H1 (cell line): ENCODE measurements around the gene ILF2. TPM values are rescaled to one million over a fixed set of nuclear protein-coding genes. Genes with fewer than 3 reads are reported as not detected.
A peak's percentile ranks its signal among the peaks of the same experiment; 100 is the strongest.
"Not testable (repeated sequence)": the region's sequence is repeated elsewhere in the genome, so short reads cannot be mapped to it uniquely, and the experiment has no call there.

ENCODE experiments used
- CTCF ChIA-PET: fragments of 300-600 bp; sonication (Branson Sonifier 250); formaldehyde crosslinking; loops from one replicate; lab custom pipeline; 2021; ENCODE audit not compliant: partially characterized antibody; lab: Charles Lee
- POLR2A ChIA-PET: fragments of 300-600 bp; sonication (Branson Sonifier 250); formaldehyde crosslinking; loops from one replicate; lab custom pipeline; 2021; ENCODE audit warnings: inconsistent platforms; ENCODE audit not compliant: partially characterized antibody; lab: Charles Lee
- DNase-seq, 2 experiments: peaks; one replicate each; pipeline versions ENCODE4 v3.0.0 to v3.0.0-alpha.2; 2010 to 2022; ENCODE audit warnings: low spot score in 2 of 2, low read depth in 1 of 2, mixed read lengths in 1 of 2
- FAIRE-seq: peaks from 2 replicates; lab custom pipeline; 2011; peaks lifted over from hg19 to GRCh38; lab: Jason Lieb, UNC
- H2AFZ ChIP-seq: 2 replicates; pipeline ENCODE4 v1.8.1; 2012; ENCODE audit warnings: low read length, inconsistent platforms
- H2AK5ac ChIP-seq: 2 replicates; pipeline ENCODE4 v1.6.1; 2013; ENCODE audit warnings: low read depth, low read length
- H2BK120ac ChIP-seq: replicated peaks from 2 replicates; pipeline ENCODE3; 2013; ENCODE audit warnings: low read depth, low read length, inconsistent platforms
- H2BK12ac ChIP-seq: 2 replicates; pipeline ENCODE4 v1.6.1; 2013; ENCODE audit warnings: low read depth, low read length
- H2BK15ac ChIP-seq: 2 replicates; pipeline ENCODE4 v1.6.1; 2013; ENCODE audit warnings: low read length
- H2BK20ac ChIP-seq: 2 replicates; pipeline ENCODE4 v1.6.1; 2013; ENCODE audit warnings: low read length
- H2BK5ac ChIP-seq: 2 replicates; pipeline ENCODE4 v1.6.1; 2013; ENCODE audit warnings: low read depth, low read length
- H3K14ac ChIP-seq: 2 replicates; pipeline ENCODE4 v1.6.1; 2013; ENCODE audit warnings: inconsistent platforms; ENCODE audit not compliant: insufficient read length
- H3K18ac ChIP-seq: 2 replicates; pipeline ENCODE4 v1.6.1; 2013; ENCODE audit warnings: low read length; ENCODE audit errors: extremely low read depth
- H3K23ac ChIP-seq: 2 replicates; pipeline ENCODE4 v1.6.1; 2013; ENCODE audit warnings: inconsistent platforms; ENCODE audit not compliant: insufficient read length
- H3K23me2 ChIP-seq: 2 replicates; pipeline ENCODE4 v1.6.1; 2013; ENCODE audit warnings: low read depth, low read length
- H3K27ac ChIP-seq: 2 replicates; pipeline ENCODE4 v1.6.1; 2011; ENCODE audit warnings: low read depth, low read length, inconsistent platforms
- H3K27me3 ChIP-seq, 4 experiments: replicated peaks in 1 of 4; 1 replicate in 1 of 4; 2 replicates in 3 of 4; pipeline versions ENCODE4 v1.6.1 to v1.8.1; 2011 to 2013; ENCODE audit warnings: low read length in 3 of 4, mild to moderate bottlenecking in 3 of 4, inconsistent platforms in 2 of 4, mixed read lengths in 2 of 4, moderate library complexity in 1 of 4; ENCODE audit not compliant: control insufficient read depth in 3 of 4, insufficient read depth in 3 of 4; ENCODE audit errors: extremely low read depth in 1 of 4
- H3K36me3 ChIP-seq, 4 experiments: 2 replicates each; pipeline versions ENCODE4 v1.6.1 to v1.8.1; 2011 to 2013; ENCODE audit warnings: mild to moderate bottlenecking in 4 of 4, low read length in 3 of 4, moderate library complexity in 2 of 4, control low read depth in 1 of 4, inconsistent platforms in 1 of 4; ENCODE audit not compliant: insufficient read depth in 4 of 4, control insufficient read depth in 2 of 4
- H3K4ac ChIP-seq: replicated peaks from 2 replicates; pipeline ENCODE3; 2013; ENCODE audit warnings: low read length, low read depth, mixed read lengths, inconsistent platforms; ENCODE audit not compliant: insufficient read length
- H3K4me1 ChIP-seq, 4 experiments: replicated peaks in 1 of 4; 1 replicate in 1 of 4; 2 replicates in 3 of 4; pipeline versions ENCODE4 v1.6.1 to v1.8.1; 2011 to 2013; ENCODE audit warnings: low read length in 3 of 4, inconsistent platforms in 2 of 4, mixed read lengths in 1 of 4; ENCODE audit not compliant: insufficient read depth in 4 of 4, control insufficient read depth in 3 of 4
- H3K4me2 ChIP-seq, 2 experiments: 2 replicates each; pipeline versions ENCODE4 v1.6.1 to v1.8.1; 2011 to 2013; ENCODE audit warnings: low read depth in 2 of 2, low read length in 2 of 2, control low read depth in 1 of 2, inconsistent platforms in 1 of 2, mild to moderate bottlenecking in 1 of 2; ENCODE audit not compliant: insufficient read depth in 1 of 2
- H3K4me3 ChIP-seq, 4 experiments: fragments of 200-600, 300-600 bp in 1 of 4; sonication (generic), shearing (Covaris generic), sonication (Bioruptor Twin) in 1 of 4; 2 replicates each; pipeline versions ENCODE4 v1.5.1 to v1.8.1; 2011 to 2016; ENCODE audit warnings: low read length in 4 of 4, low read depth in 3 of 4, control low read depth in 2 of 4, inconsistent platforms in 2 of 4, mild to moderate bottlenecking in 2 of 4, mixed read lengths in 1 of 4, moderate library complexity in 1 of 4; ENCODE audit not compliant: insufficient read depth in 2 of 4; ENCODE audit errors: extremely low read depth in 1 of 4
- H3K56ac ChIP-seq: replicated peaks from 2 replicates; pipeline ENCODE3; 2013; ENCODE audit warnings: low read depth, mild to moderate bottlenecking, mixed read lengths, low read length, inconsistent platforms; ENCODE audit not compliant: insufficient read length
- H3K79me1 ChIP-seq: 2 replicates; pipeline ENCODE4 v1.6.1; 2013; ENCODE audit warnings: low read depth, low read length, control low read depth
- H3K79me2 ChIP-seq, 2 experiments: 2 replicates each; pipeline versions ENCODE4 v1.6.1 to v1.8.1; 2012 to 2013; ENCODE audit warnings: low read length in 2 of 2, mild to moderate bottlenecking in 2 of 2, inconsistent platforms in 1 of 2; ENCODE audit not compliant: insufficient read depth in 2 of 2, control insufficient read depth in 1 of 2
- H3K9ac ChIP-seq, 4 experiments: replicated peaks in 1 of 4; 1 replicate in 1 of 4; 2 replicates in 3 of 4; pipeline versions ENCODE4 v1.6.1 to v1.8.1; 2011 to 2013; ENCODE audit warnings: low read depth in 3 of 4, low read length in 3 of 4, control low read depth in 2 of 4, mild to moderate bottlenecking in 2 of 4, moderate library complexity in 2 of 4, inconsistent platforms in 1 of 4; ENCODE audit errors: extremely low read depth in 1 of 4
- H3K9me3 ChIP-seq, 2 experiments: 2 replicates each; pipeline versions ENCODE4 v1.6.1 to v1.8.1; 2012 to 2013; ENCODE audit warnings: mild to moderate bottlenecking in 2 of 2, moderate library complexity in 2 of 2, control low read depth in 1 of 2, inconsistent platforms in 1 of 2, low read depth in 1 of 2, low read length in 1 of 2, mixed read lengths in 1 of 2; ENCODE audit not compliant: insufficient read depth in 2 of 2
- H4K20me1 ChIP-seq, 2 experiments: replicated peaks in 1 of 2; 2 replicates each; pipeline versions ENCODE3 to v1.8.1; 2011 to 2013; ENCODE audit warnings: inconsistent platforms in 2 of 2, low read length in 2 of 2, mild to moderate bottlenecking in 1 of 2; ENCODE audit not compliant: insufficient read depth in 2 of 2, control insufficient read depth in 1 of 2
- H4K5ac ChIP-seq: 2 replicates; pipeline ENCODE4 v1.6.1; 2013; ENCODE audit warnings: low read length, low read depth, mixed read lengths, inconsistent platforms; ENCODE audit not compliant: insufficient read length
- H4K8ac ChIP-seq: 2 replicates; pipeline ENCODE4 v1.8.0; 2013; ENCODE audit warnings: mild to moderate bottlenecking, moderate library complexity, low read length, inconsistent platforms; ENCODE audit not compliant: insufficient read depth; ENCODE audit errors: extremely low read depth
- H4K91ac ChIP-seq: replicated peaks from 2 replicates; pipeline ENCODE3; 2013; ENCODE audit warnings: low read length, mixed read lengths, inconsistent platforms; ENCODE audit not compliant: insufficient read length
- RBBP5 ChIP-seq: IDR thresholded peaks from 2 replicates; pipeline ENCODE4 v1.7.1; 2012; ENCODE audit warnings: low read depth, mild to moderate bottlenecking, inconsistent platforms, low read length, moderate library complexity, borderline replicate concordance
- WGBS, 2 experiments: shearing (Covaris generic) in 1 of 2; methylation state at CpG; one replicate each; pipeline versions ENCODE4 v1.1.6 to v1.1.7; 2013 to 2015; ENCODE audit warnings: low lambda C conversion rate in 2 of 2, mixed read lengths in 2 of 2, inconsistent platforms in 1 of 2, low coverage in 1 of 2, missing lambda C conversion rate in 1 of 2; ENCODE audit not compliant: insufficient replicate concordance in 2 of 2, insufficient coverage in 1 of 2, insufficient read length in 1 of 2; ENCODE audit errors: extremely low coverage in 1 of 2, missing lambda C conversion rate in 1 of 2; 5-methylcytosine and 5-hydroxymethylcytosine counted together
- polyA plus RNA-seq, 7 experiments: library from polyadenylated mRNA; depleted of rRNA in 3 of 7; stranded (reverse) in 5 of 7; unstranded in 2 of 7; fragments of >200 nt in 5 of 7; fragments of 200-250 nt in 2 of 7; gene quantifications; 1 replicate in 5 of 7; 2 replicates in 1 of 7; 4 replicates in 1 of 7; pipeline versions ENCODE4 v1.2.1 to v1.2.3, GENCODE V29; 2011 to 2013; ENCODE audit warnings: missing spikeins in 2 of 7, mixed read lengths in 2 of 7
- total RNA-seq: library from RNA; stranded (reverse); fragmentation: NEBNext Ultra II Directional; extraction: Animal tissue kit (Norgen Biotek cat#: 25700); gene quantifications from 2 replicates; pipeline ENCODE4 v1.2.1, GENCODE V29; 2021

ILF2 gene
- total and polyA plus RNA-seq, 2 of the 8 experiments (the other 6 are each of a cell fraction or from before 2014, with no cell fraction given) = 389 to 474 TPM

DNA sequence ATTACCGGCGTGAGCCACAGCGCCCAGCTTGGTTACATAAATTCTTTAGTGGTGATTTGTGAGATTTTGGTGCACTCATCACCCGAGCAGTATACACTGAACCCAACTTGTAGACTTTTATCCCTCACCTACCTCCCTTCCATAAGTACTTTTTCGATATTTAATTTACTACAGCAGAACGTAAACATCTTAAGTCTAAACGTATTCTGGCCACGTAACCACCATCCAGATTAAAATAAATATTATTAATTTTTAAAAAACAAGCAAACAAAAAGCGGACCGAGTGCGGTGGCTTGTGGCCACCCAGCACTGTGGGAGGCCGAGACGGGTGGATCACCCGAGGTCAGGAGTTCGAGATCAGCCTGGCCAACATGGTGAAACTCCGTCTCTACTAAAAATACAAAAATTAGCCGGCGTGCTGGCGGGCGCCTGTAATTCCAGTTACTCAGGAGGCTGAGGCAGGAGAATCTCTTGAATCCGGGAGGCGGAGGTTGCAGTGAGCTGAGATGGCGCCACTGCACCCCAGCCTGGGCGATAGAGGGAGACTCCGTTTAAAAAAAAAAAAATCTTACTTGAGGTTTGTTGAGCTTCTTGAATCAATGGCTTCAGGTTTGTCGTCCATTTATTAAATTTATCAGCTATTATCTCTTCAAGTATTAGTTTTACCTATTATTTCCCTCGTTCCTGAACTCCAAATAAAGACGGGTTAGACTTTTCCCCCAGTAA, 998 bp upstream of the ILF2 start:
- not testable (repeated sequence) for H4K5ac ChIP-seq, H2BK12ac ChIP-seq, H3K23ac ChIP-seq, H2BK15ac ChIP-seq, H4K91ac ChIP-seq, H3K27me3 ChIP-seq, H3K4me1 ChIP-seq, H2BK120ac ChIP-seq, H3K79me1 ChIP-seq, H3K18ac ChIP-seq, H3K9me3 ChIP-seq, H4K20me1 ChIP-seq, H3K14ac ChIP-seq, H3K23me2 ChIP-seq, FAIRE-seq, H2BK20ac ChIP-seq, H2AK5ac ChIP-seq, H3K4ac ChIP-seq
- peaks cover 22 to 30% (median 29%) of the 10 kb centered on the region in 4 experiments for H3K36me3 ChIP-seq
- ChIA-PET POLR2A (interaction anchor here (0.6 to 19.8 kb wide), 15 partner anchors 11 to 1757 kb away, joined by 3 to 343 read pairs (median 5); partner anchors contain the start of genes CHTOP, CREB3L4, INTS3 and RPS27), CTCF (interaction anchor here (0.6 to 11.7 kb wide), 15 partner anchors 26 to 145 kb away, joined by 3 to 172 read pairs (median 5); partner anchors contain the start of gene S100A13)
- peak overlapping the region in 3 of 4 experiments; percentile 20 to 81 (median 66); a peak in 6 of 7 replicates for H3K9ac ChIP-seq
- peak overlapping the region; percentile 60 for H3K27ac ChIP-seq
- H3K4me2 ChIP-seq = peak overlapping the region; percentile 58 to 84; a peak in 3 of 4 replicates
- peak in 1 of 2 experiments; percentile 61 for DNase-seq
- TF ChIP-seq RBBP5 = 0 out of 2 replicates have a peak, but pooled peaks have one; percentile 83
- H3K4me3 ChIP-seq = peak overlapping the region; percentile 54 to 84 (median 75)
- H3K79me2 ChIP-seq = peaks cover 11 to 32% of the 10 kb centered on the region in 2 experiments
- H2BK5ac ChIP-seq = peak overlapping the region; percentile 86
- WGBS, 2 experiments = 15% methylated on average over 28 of the region's 28 CpGs; no CpG with 5 or more reads in 1 of the 2 experiments
- H4K8ac ChIP-seq = peak overlapping the region; percentile 38; the same call in 1 of the 2 replicates
- peak overlapping the region; percentile 63 for H2AFZ ChIP-seq
- peak overlapping the region; percentile 67 for H3K56ac ChIP-seq
